Upper lobe of right lung (tissue), 1 donor: Measurements from ENCODE around the gene SEZ6L2. TPM values are rescaled to one million over a fixed set of nuclear protein-coding genes. Genes with fewer than 3 reads are reported as not detected.
"Not testable (repeated sequence)": the region's sequence is repeated elsewhere in the genome, so short reads cannot be mapped to it uniquely, and the experiment has no call there.

Source experiments
- ATAC-seq: fragments of 200-7000 bp; cut with Tn5 transposase; one replicate; pipeline ENCODE4 v1.9.1; 2020; ENCODE audit warnings: mild to moderate bottlenecking, moderate library complexity
- DNase-seq: peaks from one replicate; pipeline ENCODE4 v3.0.0-alpha.2; 2020
- H3K27ac ChIP-seq: fragments of 200-600 bp; one replicate; pipeline ENCODE4 v1.8.0; 2022
- H3K27me3 ChIP-seq: fragments of 200-600 bp; one replicate; pipeline ENCODE4 v1.8.0; 2022; ENCODE audit warnings: mild to moderate bottlenecking
- H3K36me3 ChIP-seq: fragments of 200-600 bp; one replicate; pipeline ENCODE4 v1.8.0; 2022
- H3K4me1 ChIP-seq: fragments of 200-600 bp; one replicate; pipeline ENCODE4 v1.8.0; 2022
- H3K4me3 ChIP-seq: fragments of 200-600 bp; one replicate; pipeline ENCODE4 v1.8.0; 2022; ENCODE audit warnings: mild to moderate bottlenecking
- H3K9me3 ChIP-seq: fragments of 200-600 bp; one replicate; pipeline ENCODE4 v1.8.0; 2022
- CTCF ChIP-seq: fragments of 200-600 bp; IDR thresholded peaks from one replicate; pipeline ENCODE4 v1.8.0; 2022; ENCODE audit warnings: antibody characterized with exemption
- intact Hi-C: fragments of 100-400 bp; cut with DNase I; formaldehyde crosslinking; loops from one replicate; pipeline ENCODE4 v1.11.0; 2022
- total RNA-seq: library from RNA; stranded (reverse); fragmentation: NEBNext Ultra II Directional; extraction: Animal tissue kit (Norgen Biotek cat#: 25700); gene quantifications from one replicate; pipeline ENCODE4 v1.2.1, GENCODE V29; 2021
- donor health status: DM: no; HTN: yes; CAD: no; lungs with severe emphysema.

The SEZ6L2 gene
- total RNA-seq, 1 donor from 2014 or later: 11.9 TPM

- Histone ChIP-seq H3K9me3 (no peaks in the 10 kb centered on the region), H3K27ac (no peak overlapping the region), H3K36me3 (no peaks in the 10 kb centered on the region), H3K27me3 (peaks cover 7% of the 10 kb centered on the region), H3K4me1 (peaks cover 7% of the 10 kb centered on the region), H3K4me3 (no peak overlapping the region)
- ATAC-seq (no peak), DNase-seq (no peak)
- TF ChIP-seq CTCF: no peak
- intact Hi-C loops: no loop called here
Observed at GRCh38 chr16:29871822-29872546, 27.4 kb downstream of the SEZ6L2 start.

DNA sequence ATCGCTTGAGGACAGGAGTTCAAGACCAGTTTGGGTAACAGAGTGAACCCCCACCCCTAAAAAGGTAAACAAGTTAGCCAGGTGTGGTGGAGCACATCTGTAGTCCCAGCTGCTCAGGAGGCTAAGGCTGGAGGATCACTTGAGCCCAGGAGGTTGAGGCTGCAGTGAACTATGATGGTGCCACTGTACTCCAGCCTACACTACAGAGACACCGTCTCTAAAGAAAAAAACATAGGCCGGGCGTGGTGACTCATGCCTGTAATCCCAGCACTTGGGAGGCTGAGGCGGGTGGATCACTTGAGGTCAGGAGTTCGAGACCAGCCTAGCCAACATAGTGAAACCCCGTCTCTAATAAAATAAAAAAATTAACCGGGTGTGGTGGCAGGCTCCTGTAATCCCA, 30.3 kb downstream of the SEZ6L2 start:
- H3K27me3 ChIP-seq, ATAC-seq, H3K36me3 ChIP-seq, H3K4me3 ChIP-seq, H3K4me1 ChIP-seq, H3K27ac ChIP-seq, DNase-seq, H3K9me3 ChIP-seq, intact Hi-C loops: not testable (repeated sequence)

DNA sequence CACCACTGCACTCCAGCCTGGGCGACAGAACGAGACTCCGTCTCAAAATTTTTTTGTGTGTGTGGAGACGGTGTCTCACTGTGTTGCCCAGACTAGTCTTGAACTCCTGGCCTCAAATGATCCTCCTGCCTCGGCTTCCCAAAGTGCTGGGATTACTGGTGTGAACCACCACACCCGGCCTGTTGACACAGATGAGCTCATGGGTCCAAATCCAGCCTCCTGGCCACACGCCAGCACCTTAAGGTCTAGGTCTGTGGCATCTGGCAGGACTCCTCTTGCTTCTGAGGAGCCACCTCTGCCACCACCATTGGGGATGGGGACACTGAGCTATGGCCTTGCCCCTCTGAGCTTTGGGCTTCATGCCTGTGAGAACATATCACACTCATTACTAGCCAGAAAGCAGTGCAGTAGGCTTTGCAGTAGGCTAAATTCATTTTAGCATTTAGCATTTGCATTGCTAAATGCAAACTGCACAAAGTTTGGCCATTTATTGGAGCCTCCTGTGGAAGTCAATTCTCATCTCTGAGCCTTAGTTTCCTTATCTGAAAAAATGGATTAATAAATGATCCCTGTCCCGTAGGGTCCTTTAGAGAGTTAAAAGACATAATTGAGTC, 30.8 kb downstream of the SEZ6L2 start:
- Histone ChIP-seq H3K9me3 (no peaks in the 10 kb centered on the region), H3K36me3 (no peaks in the 10 kb centered on the region), H3K27me3 (no peaks in the 10 kb centered on the region), H3K4me1 (peaks cover 4% of the 10 kb centered on the region), H3K4me3 (no peak overlapping the region), H3K27ac (no peak overlapping the region)
- intact Hi-C loops: no loop called here
- no peak for DNase-seq
- no peak for ATAC-seq
- no peak for TF ChIP-seq CTCF

DNA sequence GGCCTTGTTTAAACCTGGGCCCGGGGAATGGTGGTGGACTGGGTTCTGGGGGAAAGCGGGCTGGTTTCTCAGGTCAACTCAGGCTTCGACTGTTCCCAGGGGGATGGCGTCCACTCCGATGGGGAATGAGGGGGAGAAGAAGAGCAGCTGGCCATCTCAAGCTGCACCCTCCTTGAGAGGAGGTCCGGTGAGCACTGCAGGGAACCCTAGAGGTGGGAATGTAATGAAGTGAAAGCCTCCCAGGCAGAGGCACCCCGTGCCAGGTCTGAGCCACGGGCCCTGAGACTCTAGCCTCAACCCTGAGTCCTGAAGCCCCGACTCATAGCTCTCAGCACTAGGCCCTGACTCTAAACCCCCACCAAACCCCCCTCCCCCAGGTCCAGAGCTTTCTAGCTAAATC, 35.1 kb downstream of the SEZ6L2 start:
- no peak for ATAC-seq
- H3K27ac ChIP-seq: no peak overlapping the region
- H3K9me3 ChIP-seq: no peaks in the 10 kb centered on the region
- intact Hi-C loops: no loop called here
- H3K4me1 ChIP-seq: peaks cover 16% of the 10 kb centered on the region
- DNase-seq: no peak
- no peak overlapping the region for H3K4me3 ChIP-seq
- H3K36me3 ChIP-seq: peaks cover 22% of the 10 kb centered on the region
- TF ChIP-seq CTCF: no peak
- H3K27me3 ChIP-seq: no peaks in the 10 kb centered on the region

GRCh38 chr16:29863669-29863984, 35.7 kb downstream of the SEZ6L2 start:
- intact Hi-C loops: no loop called here
- H3K27me3 ChIP-seq: no peaks in the 10 kb centered on the region

More at GRCh38 chr16:29863669-29863984, 35.7 kb downstream of the SEZ6L2 start:
- TF ChIP-seq CTCF: no peak
- Histone ChIP-seq H3K4me1 (peaks cover 16% of the 10 kb centered on the region), H3K27ac (peak overlapping the region; percentile 100), H3K9me3 (no peaks in the 10 kb centered on the region), H3K36me3 (peaks cover 27% of the 10 kb centered on the region), H3K4me3 (peak overlapping the region; percentile 91)
- DNase-seq: no peak
- no peak for ATAC-seq
